GM18519 (cell line): ENCODE measurements around the gene ITGB5.

Experiments used
- ATAC-seq: cut with Tn5 transposase; IDR thresholded peaks from one replicate; pipeline ENCODE4 v1.9.1; 2021; ENCODE audit warnings: mild to moderate bottlenecking, moderate library complexity; ENCODE audit not compliant: unreplicated experiment, low FRiP score

ITGB5 gene

GRCh38 chr3:124887177-124887931, at the start of gene ITGB5:
ITGB5 (minus strand) TSS chr3:124887365; CDS start chr3:124887000, 365 bp downstream.
- ATAC-seq: no peak

- ATAC-seq: no peak
Observed at GRCh38 chr3:124935794-124936542, 48.8 kb upstream of the ITGB5 start.

GRCh38 chr3:124935264-124935663, 48.1 kb upstream of the ITGB5 start:
- ATAC-seq: no peak

GRCh38 chr3:124934577-124934976, 47.4 kb upstream of the ITGB5 start, which contains the start of gene MUC13:
MUC13 (minus strand) TSS chr3:124934751; CDS start chr3:124934712, 39 bp downstream.
- ATAC-seq: no peak

- no peak for ATAC-seq
Observed at GRCh38 chr3:124928333-124929202, 41.4 kb upstream of the ITGB5 start.

- no peak for ATAC-seq
Observed at GRCh38 chr3:124927574-124928045, 40.4 kb upstream of the ITGB5 start.

GRCh38 chr3:124926426-124927101, 39.4 kb upstream of the ITGB5 start:
- no peak for ATAC-seq

- ATAC-seq: no peak
Observed at GRCh38 chr3:124924741-124925140, 37.6 kb upstream of the ITGB5 start.

GRCh38 chr3:124923833-124924232, 36.7 kb upstream of the ITGB5 start:
- ATAC-seq: no peak

GRCh38 chr3:124920718-124921117, 33.6 kb upstream of the ITGB5 start:
- ATAC-seq: no peak

- ATAC-seq: no peak
Observed at GRCh38 chr3:124919756-124920155, 32.6 kb upstream of the ITGB5 start.

GRCh38 chr3:124918524-124918923, 31.4 kb upstream of the ITGB5 start:
- ATAC-seq: no peak

- no peak for ATAC-seq
Observed at GRCh38 chr3:124916837-124917409, 29.8 kb upstream of the ITGB5 start.

GRCh38 chr3:124915254-124915653, 28.1 kb upstream of the ITGB5 start:
- ATAC-seq: no peak

- no peak for ATAC-seq
Observed at GRCh38 chr3:124907957-124908356, 20.8 kb upstream of the ITGB5 start.

- no peak for ATAC-seq
Observed at GRCh38 chr3:124904835-124905492, 17.8 kb upstream of the ITGB5 start.

GRCh38 chr3:124903896-124904834, 17.0 kb upstream of the ITGB5 start:
- no peak for ATAC-seq

GRCh38 chr3:124896824-124897526, 9.8 kb upstream of the ITGB5 start:
- no peak for ATAC-seq
